SU-DHL-6 (cell line): ENCODE measurements around the gene HOXB5.

Experiments
- EZH2phosphoT487 ChIP-seq: fragments of 200-600 bp; sonication (generic), shearing (Covaris generic); conservative IDR thresholded peaks from 2 replicates; pipeline ENCODE4 v1.6.1; 2018; ENCODE audit warnings: mild to moderate bottlenecking, antibody characterized with exemption, low read length, moderate library complexity, mixed read lengths
- TF ChIP-seq, protein P1 (sequence below): fragments of 200-600 bp; sonication (generic); IDR thresholded peaks from one replicate; pipeline ENCODE4 v1.5.1; 2017; ENCODE audit warnings: antibody characterized with exemption, mild to moderate bottlenecking, low read length, moderate library complexity; ENCODE audit not compliant: insufficient read depth, poor library complexity, severe bottlenecking

DNA sequence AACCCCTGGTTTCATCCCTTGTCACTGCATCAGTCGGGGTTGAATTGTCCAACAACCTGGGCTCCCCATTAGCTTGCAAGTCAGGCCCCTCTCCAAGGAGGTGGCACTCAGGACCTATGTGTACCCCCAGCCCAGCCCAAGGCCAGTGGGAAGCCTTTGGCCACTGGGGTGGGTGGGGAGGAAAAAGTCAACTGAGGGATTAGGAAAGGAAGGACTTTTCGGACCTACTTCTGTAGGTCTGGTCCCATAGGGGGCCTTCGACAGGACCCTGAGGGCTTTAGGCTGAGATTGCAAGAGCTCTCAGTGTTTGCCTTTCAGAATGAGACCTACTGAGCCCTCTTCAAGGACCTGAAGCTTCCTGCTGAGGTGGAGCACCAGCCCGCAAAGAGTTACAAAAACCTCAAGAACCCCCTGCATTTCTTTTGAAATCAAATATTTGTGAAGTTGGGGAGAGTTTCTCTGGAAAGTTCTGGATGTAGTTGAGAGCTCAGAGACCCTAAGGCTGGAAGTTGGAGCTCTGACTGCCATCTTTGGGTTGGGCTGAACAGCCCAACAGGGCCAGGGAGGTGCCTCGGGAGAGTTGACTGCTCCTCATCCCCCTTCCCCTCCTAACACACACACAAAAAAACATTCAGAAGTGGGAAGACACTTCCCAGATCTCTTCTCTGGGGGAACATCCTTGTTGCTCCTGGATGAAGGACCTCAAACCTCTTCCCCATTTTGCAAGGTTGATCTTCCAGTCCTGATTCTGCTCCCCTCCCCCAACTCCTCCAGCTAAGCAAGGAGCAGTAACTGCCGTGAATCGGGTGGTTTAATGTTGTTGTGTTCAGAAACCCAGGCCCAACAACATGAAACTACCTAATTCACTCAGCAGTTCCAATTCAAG lies 38.4 kb upstream of the HOXB5 start:
- TF ChIP-seq, protein P1, sequence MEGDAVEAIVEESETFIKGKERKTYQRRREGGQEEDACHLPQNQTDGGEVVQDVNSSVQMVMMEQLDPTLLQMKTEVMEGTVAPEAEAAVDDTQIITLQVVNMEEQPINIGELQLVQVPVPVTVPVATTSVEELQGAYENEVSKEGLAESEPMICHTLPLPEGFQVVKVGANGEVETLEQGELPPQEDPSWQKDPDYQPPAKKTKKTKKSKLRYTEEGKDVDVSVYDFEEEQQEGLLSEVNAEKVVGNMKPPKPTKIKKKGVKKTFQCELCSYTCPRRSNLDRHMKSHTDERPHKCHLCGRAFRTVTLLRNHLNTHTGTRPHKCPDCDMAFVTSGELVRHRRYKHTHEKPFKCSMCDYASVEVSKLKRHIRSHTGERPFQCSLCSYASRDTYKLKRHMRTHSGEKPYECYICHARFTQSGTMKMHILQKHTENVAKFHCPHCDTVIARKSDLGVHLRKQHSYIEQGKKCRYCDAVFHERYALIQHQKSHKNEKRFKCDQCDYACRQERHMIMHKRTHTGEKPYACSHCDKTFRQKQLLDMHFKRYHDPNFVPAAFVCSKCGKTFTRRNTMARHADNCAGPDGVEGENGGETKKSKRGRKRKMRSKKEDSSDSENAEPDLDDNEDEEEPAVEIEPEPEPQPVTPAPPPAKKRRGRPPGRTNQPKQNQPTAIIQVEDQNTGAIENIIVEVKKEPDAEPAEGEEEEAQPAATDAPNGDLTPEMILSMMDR, result no peak
- TF ChIP-seq EZH2phosphoT487, result no peak
